ENCODE measurements around the gene KNDC1. TPM values are rescaled to one million over a fixed set of nuclear protein-coding genes. Genes with fewer than 3 reads are reported as not detected.
A peak's percentile ranks its signal among the peaks of the same experiment; 100 is the strongest.

The KNDC1 gene
- total RNA-seq, 1 experiment from 2014 or later = 15.7 TPM

- Histone ChIP-seq H3K4me1 (ENCODE audit: insufficient read depth, low read length) (no peaks in the 10 kb centered on the region), H3K56ac (ENCODE audit: insufficient read length, low read depth, low read length) (no peak overlapping the region), H2AK5ac (ENCODE audit: insufficient read length, low read length) (no peak overlapping the region), H3K79me1 (ENCODE audit: insufficient read depth, low read depth, low read length, poor library complexity, severe bottlenecking) (no peaks in the 10 kb centered on the region), H3K4ac (ENCODE audit: low read depth, low read length) (no peak overlapping the region), H3T11ph (ENCODE audit: low read length) (no peak overlapping the region), H3K9me3 (ENCODE audit: control insufficient read depth, low read depth, low read length) (no peaks in the 10 kb centered on the region), H3K27me3 (ENCODE audit: insufficient read depth, low read length) (no peaks in the 10 kb centered on the region), H3K9ac (ENCODE audit: extremely low read depth, insufficient read length, low read length) (no peak overlapping the region), H2AFZ (ENCODE audit: low read length) (no peak overlapping the region), H4K20me1 (ENCODE audit: control insufficient read depth, insufficient read depth, insufficient read length) (no peaks in the 10 kb centered on the region), H2BK20ac (ENCODE audit: low read depth, low read length, poor library complexity, severe bottlenecking) (no peak overlapping the region), H2BK15ac (ENCODE audit: low read depth, low read length) (no peak overlapping the region), H3K18ac (ENCODE audit: insufficient read length, low read depth, low read length) (no peak overlapping the region), H2BK5ac (ENCODE audit: insufficient read length, low read length) (no peak overlapping the region), H3K79me2 (ENCODE audit: insufficient read depth, low read length) (no peaks in the 10 kb centered on the region), H3K4me2 (ENCODE audit: insufficient read depth, insufficient read length, low read length) (no peak overlapping the region), H2BK120ac (ENCODE audit: low read depth, low read length, poor library complexity, severe bottlenecking) (no peak overlapping the region), H4K8ac (replicated peaks; ENCODE audit: insufficient read length, low read depth, low read length) (no peak overlapping the region), H3K14ac (ENCODE audit: insufficient read depth, low read length) (no peak overlapping the region), H3K23ac (ENCODE audit: insufficient read length, low read depth, low read length) (no peak overlapping the region), H3K23me2 (ENCODE audit: insufficient read length, low read depth, low read length, poor library complexity, severe bottlenecking) (no peaks in the 10 kb centered on the region), H3K27ac (ENCODE audit: insufficient read length, low read depth, low read length) (no peak overlapping the region), H4K91ac (ENCODE audit: insufficient read length, low read depth, low read length) (no peak overlapping the region), H2BK12ac (ENCODE audit: insufficient read length, low read depth, low read length) (no peak overlapping the region), H4K5ac (ENCODE audit: insufficient read length, low read depth, low read length) (no peak overlapping the region)
- H3K4me3 Mint-ChIP-seq = no peak overlapping the region; a peak in 1 of 5 replicates
- no peaks in the 10 kb centered on the region; a peak in 1 of 7 replicates for H3K36me3 Mint-ChIP-seq (ENCODE audit: insufficient read depth in 1 of 3, low read depth in 3 of 3)
- H3K27ac Mint-ChIP-seq = peak overlapping the region in 1 of 3 experiments; percentile 50; a peak in 1 of 7 replicates
- H3K9me3 Mint-ChIP-seq = peaks cover 0 to 4% of the 10 kb centered on the region in 2 experiments; a peak in 1 of 5 replicates
- WGBS (ENCODE audit: extremely low coverage, insufficient read length, low lambda C conversion rate) = no CpG with 5 or more reads among the region's 18 CpGs
- peaks cover 2% of the 10 kb centered on the region for H3K27me3 Mint-ChIP-seq (ENCODE audit: low read depth)
- peak; percentile 29; the same call in 2 of the 3 replicates for TF ChIP-seq CTCF (conservative IDR thresholded peaks at IDR 0.05)
- H3K4me1 Mint-ChIP-seq = no peaks in the 10 kb centered on the region; a peak in 1 of 4 replicates
- no peak for DNase-seq
Observed at GRCh38 chr10:133131053-133131452, 29.0 kb upstream of the KNDC1 start.

All from H9 (cell line).